ENCODE data around the gene TMEM190.
"Not testable (repeated sequence)": the region's sequence is repeated elsewhere in the genome, so short reads cannot be mapped to it uniquely, and the experiment has no call there.

TMEM190 gene

DNA sequence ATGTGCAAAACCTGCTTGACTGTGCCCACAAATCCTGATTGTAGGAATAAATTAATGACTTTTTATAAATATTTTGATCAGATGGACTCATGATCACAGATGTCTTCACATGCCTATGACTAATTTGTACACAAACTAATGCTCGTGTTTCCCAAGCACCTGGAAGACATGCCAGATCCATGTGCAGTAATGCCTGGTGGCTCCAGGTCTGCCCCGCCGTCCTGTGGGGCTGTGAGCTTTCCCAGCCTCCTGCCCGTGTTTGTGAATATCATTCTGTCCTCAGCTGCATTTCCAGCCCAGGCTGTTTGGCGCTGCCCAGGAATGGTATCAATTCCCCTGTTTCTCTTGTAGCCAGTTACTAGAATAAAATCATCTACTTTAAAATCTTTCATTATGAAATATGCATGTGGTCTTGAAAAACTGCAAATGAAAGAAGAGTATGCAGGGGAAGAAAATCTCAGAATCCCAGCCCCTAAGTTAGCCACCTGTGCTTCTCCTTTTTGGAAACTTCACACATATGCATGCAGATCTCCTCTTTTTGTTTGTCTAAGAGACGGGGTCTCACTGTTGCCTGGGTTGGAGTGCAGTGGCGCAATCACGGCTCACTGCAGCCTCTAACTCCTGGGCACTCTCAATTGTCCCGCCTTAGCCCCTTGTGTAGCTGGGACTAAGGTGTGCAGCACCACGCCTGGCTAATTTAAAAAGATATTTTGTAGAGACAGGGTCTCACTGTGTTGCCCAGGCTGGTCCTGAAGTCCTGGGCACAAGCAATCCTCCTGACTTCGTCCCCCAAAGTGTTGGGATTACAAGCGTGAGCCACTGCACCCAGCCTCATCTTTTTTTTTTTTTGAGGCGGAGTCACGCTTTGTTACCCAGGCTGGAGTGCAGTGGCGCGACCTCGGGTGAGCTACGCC is 15.3 kb downstream of the TMEM190 start:
- no peak for DNase-seq (ENCODE audit: low read depth)

DNA sequence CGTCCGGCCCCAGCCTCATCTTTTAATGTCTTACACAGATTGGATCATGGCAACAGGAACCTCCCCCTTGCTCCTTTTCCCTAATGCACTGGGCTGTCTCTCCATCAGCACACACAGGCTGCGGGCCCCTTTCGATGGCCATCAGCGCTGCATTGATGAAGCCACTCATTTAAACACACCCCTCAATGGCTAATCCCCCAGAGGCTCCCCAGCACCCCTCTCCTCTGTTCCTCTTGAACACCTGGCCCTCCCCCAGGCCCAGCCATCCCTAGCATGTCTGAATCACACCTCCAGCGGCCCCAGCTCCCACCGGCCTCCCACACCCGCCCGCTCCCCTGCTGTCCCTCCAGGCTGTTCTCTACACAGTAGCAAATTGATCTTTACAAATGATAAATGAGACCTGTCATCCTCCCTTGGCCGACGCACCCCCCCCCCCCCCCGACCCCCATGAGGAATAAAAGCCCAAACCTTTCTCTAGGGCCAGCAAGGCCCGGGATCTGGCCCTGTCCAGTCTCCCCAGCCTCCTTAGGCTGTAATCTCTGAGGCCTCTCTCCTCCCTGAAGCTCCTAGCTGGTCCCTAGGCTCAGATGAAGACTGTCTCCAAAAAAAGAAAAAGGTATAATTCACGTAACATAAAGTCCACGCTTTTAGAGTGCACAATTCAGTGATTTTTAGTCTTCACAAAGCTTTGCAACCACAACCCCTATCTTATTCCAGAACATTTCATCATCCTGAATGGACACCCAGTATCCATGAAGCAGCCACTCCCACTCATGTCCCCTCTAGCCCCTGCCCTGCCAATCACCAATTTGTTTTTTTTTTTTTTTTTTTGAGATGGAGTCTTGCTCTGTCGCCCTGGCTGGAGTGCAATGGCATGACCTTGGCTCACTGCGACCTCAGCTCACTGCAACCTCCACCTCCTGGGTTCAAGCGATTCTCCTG is 16.5 kb downstream of the TMEM190 start:
- no peak for DNase-seq (ENCODE audit: low read depth)

- DNase-seq (ENCODE audit: low read depth), result no peak
Observed at GRCh38 chr19:55398200-55398925, 21.7 kb downstream of the TMEM190 start.

DNA sequence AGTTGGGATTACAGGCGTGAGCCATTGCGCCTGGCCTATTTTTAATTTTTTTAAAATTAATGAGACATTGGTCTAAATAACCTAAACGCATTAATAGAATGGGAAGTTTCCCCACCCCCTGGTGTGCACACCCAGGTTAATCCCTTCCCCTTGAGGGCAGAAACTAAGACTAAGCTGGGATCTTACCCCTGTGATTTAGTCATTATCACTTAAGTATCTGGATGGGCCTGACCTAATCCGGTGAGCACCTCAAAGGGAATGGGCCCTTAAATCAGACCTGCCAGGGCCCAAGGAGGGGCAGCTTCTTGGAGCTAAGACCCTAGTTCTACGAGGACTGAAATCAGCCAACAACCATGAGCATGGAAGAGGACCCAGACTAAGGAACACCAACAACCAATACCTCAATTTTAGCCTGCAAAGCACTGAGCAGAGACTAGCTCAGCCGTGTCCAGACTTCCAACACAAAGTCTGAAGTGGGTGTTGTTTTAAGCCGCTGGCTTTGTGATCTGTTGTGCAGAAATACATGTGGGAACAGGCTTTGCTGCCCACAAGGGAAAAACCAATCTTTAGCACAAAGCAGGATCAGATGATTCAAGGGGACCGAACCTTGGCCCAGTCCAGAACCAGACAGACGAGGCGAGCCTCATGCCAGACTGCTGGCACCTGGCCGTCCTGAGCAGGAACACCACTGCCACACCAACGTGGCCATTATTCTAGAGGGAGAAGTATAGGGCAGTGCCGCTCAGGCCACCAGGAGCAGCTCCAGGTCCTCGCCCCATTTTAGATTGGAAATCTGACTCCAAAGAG is 23.9 kb downstream of the TMEM190 start:
- DNase-seq (ENCODE audit: low read depth), result no peak

DNA sequence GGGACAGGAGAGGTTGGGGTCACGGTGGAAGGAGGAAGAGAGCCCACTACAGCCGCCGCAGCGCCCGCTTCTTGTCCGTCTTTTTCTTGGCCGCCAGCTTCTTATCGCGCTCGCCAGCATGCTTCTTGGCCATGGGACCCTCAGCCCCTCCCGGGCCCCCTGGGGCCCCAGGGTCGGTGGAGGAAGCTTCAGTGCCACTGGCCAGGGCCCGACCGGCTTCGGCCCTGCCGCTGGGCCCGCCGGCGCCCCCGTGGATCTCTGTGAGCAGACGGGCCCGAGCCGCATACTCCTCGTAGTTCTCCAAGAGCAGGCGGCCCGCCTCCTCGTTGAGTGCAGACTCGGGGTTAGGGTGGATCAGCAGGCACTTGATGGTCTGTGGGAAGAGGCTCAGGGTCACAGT is 24.8 kb downstream of the TMEM190 start:
- not testable (repeated sequence) for DNase-seq (ENCODE audit: low read depth)

DNA sequence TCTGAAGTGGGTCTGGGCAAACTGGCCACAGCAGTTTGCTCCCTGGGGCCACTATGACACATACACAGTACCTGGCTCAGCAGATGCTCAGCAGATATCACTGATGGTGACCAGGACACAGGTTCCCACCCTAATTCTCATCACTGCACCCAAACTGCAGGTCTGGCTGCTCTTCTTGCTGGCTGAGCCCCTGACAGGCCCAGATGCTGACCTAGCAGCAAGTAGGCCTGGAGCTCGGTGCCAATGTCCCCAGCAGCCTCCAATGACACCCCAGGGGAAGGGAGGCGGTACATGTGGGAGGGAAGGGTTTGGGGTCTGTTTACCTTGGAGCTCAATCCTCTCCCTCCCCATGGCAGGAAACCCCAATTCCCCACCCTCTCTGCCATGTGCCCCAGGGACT is 25.9 kb downstream of the TMEM190 start:
- DNase-seq (ENCODE audit: low read depth), result no peak

DNA sequence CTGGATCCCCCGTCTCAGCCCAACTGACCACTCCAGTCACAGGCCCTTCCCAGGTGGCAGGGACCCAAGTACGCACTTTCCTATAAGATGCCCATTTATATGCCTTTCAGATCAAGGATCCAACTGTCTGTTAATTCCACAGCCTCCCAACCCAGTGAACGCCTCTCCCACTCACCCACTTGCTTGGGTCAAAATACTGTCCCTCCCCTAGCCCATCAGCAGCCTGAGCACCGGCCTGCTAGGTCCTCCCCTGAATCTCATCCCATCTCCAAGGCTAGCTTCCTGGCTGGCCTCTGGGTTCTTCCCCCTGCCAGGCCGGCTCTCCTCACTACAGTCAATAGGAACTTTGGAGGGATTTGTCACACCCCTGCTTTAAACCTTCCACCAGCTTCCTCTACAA is 29.0 kb downstream of the TMEM190 start:
- no peak for DNase-seq (ENCODE audit: low read depth)

DNA sequence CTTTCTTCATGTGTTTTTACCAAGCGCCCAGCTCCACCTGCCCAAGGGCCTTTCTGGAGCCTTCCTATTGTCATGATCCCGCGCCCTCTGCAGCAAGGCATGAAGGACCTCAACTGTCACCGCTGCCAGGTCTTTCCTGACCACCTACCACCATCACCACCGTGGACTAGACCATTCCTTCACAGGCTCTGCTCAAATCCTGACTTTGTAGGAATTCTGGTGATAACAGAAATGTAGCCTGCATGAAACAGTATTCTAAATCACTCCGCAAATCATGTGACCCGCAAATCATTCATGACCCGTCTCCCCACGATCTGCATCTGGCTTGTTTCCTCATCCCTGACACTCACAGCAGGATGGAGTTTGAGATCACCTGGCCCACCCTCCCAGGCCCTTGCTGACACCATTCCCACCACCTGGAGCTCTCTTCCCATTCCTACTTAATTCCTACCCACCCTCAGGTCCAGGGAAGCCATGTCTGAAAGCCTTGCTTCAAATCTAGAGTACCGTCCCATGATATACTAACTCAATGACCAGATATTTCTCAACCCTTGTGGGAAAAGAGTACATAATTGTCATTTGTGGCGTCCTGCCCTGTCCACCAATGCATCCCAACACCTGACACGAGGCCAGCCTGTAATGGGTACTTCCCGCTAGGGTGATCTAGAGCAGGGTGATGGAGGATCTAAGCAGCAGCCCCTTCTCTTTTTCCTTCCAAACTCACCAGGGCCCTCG is 29.6 kb downstream of the TMEM190 start:
- DNase-seq (ENCODE audit: low read depth), result no peak

DNA sequence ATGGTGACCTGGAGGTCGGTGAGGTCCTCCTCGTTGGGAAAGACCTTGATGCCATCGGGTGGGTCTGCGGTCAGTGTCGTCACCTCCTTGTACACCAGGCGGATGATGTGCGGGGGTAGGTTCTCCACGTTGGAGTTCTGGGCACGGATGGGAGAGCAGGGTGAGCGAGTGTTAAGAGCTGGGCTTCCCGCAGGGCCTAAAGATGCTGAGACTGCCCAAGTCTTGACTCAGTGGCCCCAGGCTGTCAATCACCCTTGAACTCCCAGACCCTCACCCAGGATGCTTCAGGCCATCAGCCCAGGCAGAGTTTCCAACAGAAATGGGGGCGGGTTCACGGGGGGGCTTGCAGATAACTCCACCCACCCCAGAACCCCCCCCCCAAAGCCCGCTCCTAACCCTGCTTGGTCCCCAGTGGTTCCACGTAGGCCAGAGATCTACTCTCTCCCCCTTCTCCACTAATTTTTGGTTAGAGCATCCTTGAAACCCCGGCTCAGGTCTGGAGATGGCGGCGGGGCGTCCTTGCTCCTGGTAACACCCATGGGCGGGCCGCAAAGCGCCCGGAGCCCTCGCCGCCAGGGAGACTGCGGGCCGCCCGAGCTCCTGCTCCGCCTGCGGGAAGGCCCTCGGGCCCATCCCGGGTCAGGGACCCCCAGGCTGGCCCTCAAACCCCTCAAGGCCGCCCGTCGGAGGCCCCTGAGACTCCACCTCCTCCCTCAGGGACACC is 30.4 kb downstream of the TMEM190 start:
- DNase-seq (ENCODE audit: low read depth), result no peak

DNA sequence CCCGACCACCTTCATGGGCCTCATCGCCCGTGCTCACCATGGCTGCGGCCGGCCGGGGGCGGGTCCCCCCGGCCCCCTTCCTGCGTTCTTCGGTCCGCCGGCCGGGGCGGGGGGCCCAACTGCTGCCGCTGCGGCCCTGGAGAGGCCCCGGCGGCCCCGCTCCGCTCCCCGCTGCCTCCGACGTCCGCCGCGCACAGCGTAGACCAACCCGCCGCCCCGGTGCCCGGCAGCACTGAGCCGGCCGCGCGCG is 30.8 kb downstream of the TMEM190 start, which contains the start of gene UBE2S:
UBE2S (minus strand) TSS at position 239 of the 250 bp plus-strand sequence; CDS start at position 40, 199 bp downstream.
- not testable (repeated sequence) for DNase-seq (ENCODE audit: low read depth)

- DNase-seq (ENCODE audit: low read depth), result peak; percentile 95
Observed at GRCh38 chr19:55407800-55408532, 31.3 kb downstream of the TMEM190 start.

GRCh38 chr19:55408533-55408872 is 31.9 kb downstream of the TMEM190 start:
- no peak for DNase-seq (ENCODE audit: low read depth)

- DNase-seq (ENCODE audit: low read depth), result not testable (repeated sequence)
Observed at GRCh38 chr19:55409179-55409578, 32.6 kb downstream of the TMEM190 start.

DNA sequence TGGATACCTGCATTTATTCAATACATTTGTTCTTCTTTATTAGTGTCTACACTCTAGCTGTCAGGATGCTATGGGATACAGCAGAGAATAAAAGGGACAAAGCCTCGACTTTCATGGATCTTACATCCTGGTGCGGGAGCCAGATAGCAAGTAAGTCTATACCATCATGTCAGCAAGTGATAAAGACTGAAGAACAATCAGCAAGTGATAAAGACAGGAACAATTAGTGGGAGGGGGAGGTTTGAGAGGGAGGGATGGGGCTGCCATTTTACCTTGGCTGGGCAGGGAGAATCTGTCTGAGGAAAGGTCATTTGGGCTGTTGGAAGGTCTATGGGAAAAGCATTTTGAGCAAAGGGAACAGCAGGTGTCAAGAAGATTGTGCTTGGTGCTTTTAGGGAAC is 33.5 kb downstream of the TMEM190 start:
- DNase-seq (ENCODE audit: low read depth), result no peak

- peak; percentile 32 for DNase-seq (ENCODE audit: low read depth)
Observed at GRCh38 chr19:55418185-55418584, 41.6 kb downstream of the TMEM190 start.

DNA sequence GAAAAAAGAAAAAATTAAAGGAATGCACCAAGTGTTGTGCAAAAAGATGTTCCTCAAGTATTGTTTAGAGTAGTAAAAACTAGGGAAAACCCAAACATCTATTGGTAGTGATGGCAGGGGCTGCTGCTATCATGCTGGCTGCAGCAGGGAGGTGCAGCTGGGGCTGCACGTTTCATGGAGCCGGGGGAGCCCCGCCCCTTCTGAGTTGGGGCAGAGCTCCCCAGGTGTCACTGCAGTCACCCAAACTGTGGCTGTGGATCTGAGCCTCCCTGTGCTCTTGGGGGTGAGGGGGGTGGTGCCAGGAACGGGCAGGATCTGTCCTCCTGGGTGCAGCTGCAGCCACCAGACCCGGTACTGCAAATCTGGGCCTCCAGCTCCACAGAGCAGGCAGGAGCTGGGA is 42.5 kb downstream of the TMEM190 start:
- no peak for DNase-seq (ENCODE audit: low read depth)

GRCh38 chr19:55419624-55420236 is 43.1 kb downstream of the TMEM190 start:
- no peak for DNase-seq (ENCODE audit: low read depth)

- not testable (repeated sequence) for DNase-seq (ENCODE audit: low read depth)
Observed at GRCh38 chr19:55421281-55421680, 44.7 kb downstream of the TMEM190 start.

Measured in stimulated activated CD4-positive, alpha-beta T cell treated with anti-CD3 and anti-CD28 coated beads, Interleukin-2, amount 100 ng/mL, for 4 hours (primary cell).